A549 (cell line): ENCODE measurements around the gene CHRNA1. TPM values are rescaled to one million over a fixed set of nuclear protein-coding genes. Genes with fewer than 3 reads are reported as not detected.

Source experiments
- ATAC-seq, 2 experiments: fragments of 200-7000 bp in 1 of 2; fragments of >200 bp in 1 of 2; cut with Nextera tagmentation in 1 of 2; cut with Tn5 transposase in 1 of 2; 3 replicates each; pipeline versions ENCODE4 v1.8.0 to v1.9.1; 2018 to 2020; ENCODE audit warnings: mild to moderate bottlenecking in 1 of 2, moderate library complexity in 1 of 2
- CTCF ChIA-PET: fragments of 300-600 bp; sonication (Branson Sonifier 250); formaldehyde crosslinking; extraction: SDS; loops from one replicate; lab custom pipeline; 2021; ENCODE audit warnings: antibody characterized with exemption, inconsistent platforms; lab: Yijun Ruan, JAX
- POLR2A ChIA-PET: fragments of 350-600 bp; formaldehyde crosslinking; extraction: SDS; loops from one replicate; lab custom pipeline; 2021; ENCODE audit warnings: antibody characterized with exemption, inconsistent platforms; lab: Yijun Ruan, JAX
- DNase-seq, 2 experiments: peaks; one replicate each; pipeline versions ENCODE4 v3.0.0 to v3.0.0-alpha.2; 2011 to 2016; ENCODE audit warnings: low read depth in 1 of 2, low spot score in 1 of 2
- FAIRE-seq: peaks from 2 replicates; lab custom pipeline; 2011; peaks lifted over from hg19 to GRCh38; lab: Jason Lieb, UNC
- H3K27ac ChIP-seq, 2 experiments: fragments of >200 bp; sonication (Bioruptor Twin); formaldehyde crosslinking; 3 replicates each; pipeline ENCODE4 v1.5.1; 2016 to 2017
- H3K4me1 ChIP-seq: fragments of >200 bp; sonication (Bioruptor Twin); formaldehyde crosslinking; 3 replicates; pipeline ENCODE4 v1.6.1; 2016
- H3K4me2 ChIP-seq: fragments of >200 bp; sonication (Bioruptor Twin); formaldehyde crosslinking; 3 replicates; pipeline ENCODE4 v1.6.1; 2016
- H3K4me3 ChIP-seq: fragments of >200 bp; sonication (Bioruptor Twin); formaldehyde crosslinking; 3 replicates; pipeline ENCODE4 v1.5.1; 2016
- H3K9me3 ChIP-seq: fragments of >200 bp; sonication (Bioruptor Twin); formaldehyde crosslinking; 3 replicates; pipeline ENCODE4 v1.6.1; 2016
- BHLHE40 ChIP-seq: IDR thresholded peaks from 2 replicates; pipeline ENCODE4 v1.6.1; 2012; ENCODE audit warnings: low read depth, low read length, inconsistent platforms
- CBX8 ChIP-seq: fragments of 200-600 bp; sonication (generic); IDR thresholded peaks from 2 replicates; pipeline ENCODE4 v1.6.1; 2016
- CHD2 ChIP-seq: fragments of 150-350 bp; IDR thresholded peaks from 2 replicates; pipeline ENCODE4 v1.6.1; 2014; ENCODE audit warnings: low read length; ENCODE audit not compliant: partially characterized antibody
- EP300 ChIP-seq, 2 experiments: fragments of >200 bp; sonication (Bioruptor Twin); formaldehyde crosslinking; IDR thresholded peaks; 2 replicates in 1 of 2; 3 replicates in 1 of 2; pipeline ENCODE4 v1.6.1; 2016 to 2017
- FOSL2 ChIP-seq, 2 experiments: fragments of 450-650 bp in 1 of 2; fragments of >200 bp in 1 of 2; sonication (Bioruptor Twin) in 1 of 2; formaldehyde crosslinking; IDR thresholded peaks; 2 replicates each; pipeline versions ENCODE4 v1.5.0 to v1.6.1; 2016 to 2020; ENCODE audit warnings: mild to moderate bottlenecking in 1 of 2, moderate library complexity in 1 of 2
- FOXS1 ChIP-seq: fragments of 250-450 bp; sonication (Bioruptor Pico); IDR thresholded peaks from 2 replicates; pipeline ENCODE4 v1.5.0; 2020; ENCODE audit warnings: mild to moderate bottlenecking, moderate library complexity
- GATA3 ChIP-seq: IDR thresholded peaks from 2 replicates; pipeline ENCODE4 v1.6.1; 2012; ENCODE audit warnings: borderline replicate concordance
- HEYL ChIP-seq: fragments of 250-450 bp; sonication (Bioruptor Pico); IDR thresholded peaks from 2 replicates; pipeline ENCODE4 v1.8.0; 2021; ENCODE audit warnings: mild to moderate bottlenecking, moderate library complexity
- HOXA7 ChIP-seq: fragments of 250-450 bp; sonication (Bioruptor Pico); IDR thresholded peaks from 2 replicates; pipeline ENCODE4 v1.5.0; 2020; ENCODE audit warnings: mild to moderate bottlenecking, moderate library complexity
- KDM1A ChIP-seq: fragments of 200-600 bp; sonication (generic); IDR thresholded peaks from 2 replicates; pipeline ENCODE4 v1.6.1; 2016; ENCODE audit warnings: low read depth, mild to moderate bottlenecking
- NFE2L2 ChIP-seq: fragments of 150-350 bp; conservative IDR thresholded peaks from 2 replicates; pipeline ENCODE4 v1.6.1; 2014; ENCODE audit warnings: low read length
- NR3C1 ChIP-seq: fragments of >200 bp; sonication (Bioruptor Twin); formaldehyde crosslinking; IDR thresholded peaks from 3 replicates; pipeline ENCODE4 v1.6.1; 2017
- PHF8 ChIP-seq: fragments of 200-600 bp; sonication (generic); IDR thresholded peaks from 2 replicates; pipeline ENCODE4 v1.6.1; 2016; ENCODE audit warnings: low read depth, mild to moderate bottlenecking, antibody characterized with exemption, moderate library complexity, borderline replicate concordance
- RAD21 ChIP-seq, 2 experiments: fragments of >200 bp in 1 of 2; sonication (Bioruptor Twin) in 1 of 2; formaldehyde crosslinking in 1 of 2; IDR thresholded peaks in 1 of 2; conservative IDR thresholded peaks in 1 of 2; 2 replicates in 1 of 2; 3 replicates in 1 of 2; pipeline ENCODE4 v1.6.1; 2012 to 2018; ENCODE audit warnings: inconsistent platforms in 1 of 2
- RFX5 ChIP-seq: fragments of 450-650 bp; IDR thresholded peaks from 2 replicates; pipeline ENCODE4 v1.7.1; 2014; ENCODE audit warnings: antibody characterized with exemption, mild to moderate bottlenecking, moderate library complexity
- SREBF2 ChIP-seq: fragments of 450-650 bp; IDR thresholded peaks from 2 replicates; pipeline ENCODE4 v1.6.1; 2014; ENCODE audit warnings: mild to moderate bottlenecking, moderate library complexity
- TFCP2L1 ChIP-seq: fragments of 250-450 bp; sonication (Bioruptor Pico); IDR thresholded peaks from 2 replicates; pipeline ENCODE4 v1.5.0; 2021; ENCODE audit warnings: mild to moderate bottlenecking
- ZC3H11A ChIP-seq: fragments of 450-650 bp; IDR thresholded peaks from 2 replicates; pipeline ENCODE4 v1.6.1; 2014; ENCODE audit warnings: antibody characterized with exemption, mild to moderate bottlenecking
- WGBS: methylation state at CpG from one replicate; pipeline ENCODE4 v1.1.6; 2017; ENCODE audit errors: missing lambda C conversion rate; 5-methylcytosine and 5-hydroxymethylcytosine counted together
- polyA plus RNA-seq, 4 experiments: library from polyadenylated mRNA; depleted of rRNA in 3 of 4; stranded (reverse); fragments of >200 nt; fragmentation: RNase III in 1 of 4; extraction: RNeasy Plus Mini Kit Qiagen cat#74134 plus additional on column Dnase treatment in 1 of 4; gene quantifications; 2 replicates in 3 of 4; 3 replicates in 1 of 4; pipeline ENCODE4 v1.2.3, GENCODE V29; 2011 to 2017
- TF ChIP-seq, protein P1 (sequence below): fragments of 200-600 bp; sonication (generic); IDR thresholded peaks from 2 replicates; pipeline ENCODE4 v1.6.1; 2016; ENCODE audit warnings: antibody characterized with exemption, mild to moderate bottlenecking, moderate library complexity
- TF ChIP-seq, protein P2 (sequence below): fragments of >200 bp; sonication (Bioruptor Twin); formaldehyde crosslinking; IDR thresholded peaks from 2 replicates; pipeline ENCODE4 v1.6.1; 2016

Gene CHRNA1
- polyA plus RNA-seq, 2 of the 4 experiments (the other 2 are of a cell fraction): not detected

DNA sequence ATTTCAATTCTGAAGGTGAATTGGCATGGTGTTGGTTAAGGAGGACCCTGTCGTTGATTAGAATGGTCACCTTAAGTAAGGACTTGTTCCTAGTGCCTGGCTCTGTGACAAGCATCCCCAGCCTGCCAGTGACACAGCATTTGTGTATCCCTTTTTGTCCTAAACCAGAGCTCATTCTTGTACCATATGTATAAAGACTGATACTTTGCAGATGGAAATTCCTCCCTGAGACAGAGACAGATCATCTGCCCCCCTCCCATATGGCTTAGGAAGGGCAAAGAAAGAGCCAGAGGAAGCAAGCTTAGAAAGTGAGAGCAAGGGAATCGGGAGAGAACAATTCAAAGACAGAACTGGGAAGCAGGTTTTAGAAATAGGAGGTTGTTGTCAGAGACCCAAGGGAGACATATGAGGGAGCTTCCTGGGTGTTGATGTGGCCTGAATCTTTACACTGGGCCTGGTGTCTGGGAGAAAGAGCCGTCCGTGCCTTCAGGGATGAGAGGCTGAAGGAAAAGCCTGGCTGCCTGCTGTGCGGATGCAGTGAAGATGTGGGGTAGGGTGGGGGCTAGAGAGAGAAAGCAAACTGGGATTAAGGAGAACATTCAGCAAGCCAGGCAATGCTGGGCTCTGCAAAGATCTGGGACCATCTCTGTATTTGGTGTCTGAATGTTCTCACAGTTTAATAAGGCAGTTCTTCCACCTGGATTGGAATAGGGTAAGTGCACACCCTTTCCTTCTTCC is 13.2 kb upstream of the CHRNA1 start:
- Histone ChIP-seq H3K9me3 (no peaks in the 10 kb centered on the region), H3K27ac (no peak overlapping the region), H3K4me2 (no peak overlapping the region), H3K4me1 (no peaks in the 10 kb centered on the region), H3K4me3 (no peak overlapping the region)
- TF ChIP-seq EP300 (IDR thresholded peaks at IDR 0.05): no peak
- TF ChIP-seq, protein P1, sequence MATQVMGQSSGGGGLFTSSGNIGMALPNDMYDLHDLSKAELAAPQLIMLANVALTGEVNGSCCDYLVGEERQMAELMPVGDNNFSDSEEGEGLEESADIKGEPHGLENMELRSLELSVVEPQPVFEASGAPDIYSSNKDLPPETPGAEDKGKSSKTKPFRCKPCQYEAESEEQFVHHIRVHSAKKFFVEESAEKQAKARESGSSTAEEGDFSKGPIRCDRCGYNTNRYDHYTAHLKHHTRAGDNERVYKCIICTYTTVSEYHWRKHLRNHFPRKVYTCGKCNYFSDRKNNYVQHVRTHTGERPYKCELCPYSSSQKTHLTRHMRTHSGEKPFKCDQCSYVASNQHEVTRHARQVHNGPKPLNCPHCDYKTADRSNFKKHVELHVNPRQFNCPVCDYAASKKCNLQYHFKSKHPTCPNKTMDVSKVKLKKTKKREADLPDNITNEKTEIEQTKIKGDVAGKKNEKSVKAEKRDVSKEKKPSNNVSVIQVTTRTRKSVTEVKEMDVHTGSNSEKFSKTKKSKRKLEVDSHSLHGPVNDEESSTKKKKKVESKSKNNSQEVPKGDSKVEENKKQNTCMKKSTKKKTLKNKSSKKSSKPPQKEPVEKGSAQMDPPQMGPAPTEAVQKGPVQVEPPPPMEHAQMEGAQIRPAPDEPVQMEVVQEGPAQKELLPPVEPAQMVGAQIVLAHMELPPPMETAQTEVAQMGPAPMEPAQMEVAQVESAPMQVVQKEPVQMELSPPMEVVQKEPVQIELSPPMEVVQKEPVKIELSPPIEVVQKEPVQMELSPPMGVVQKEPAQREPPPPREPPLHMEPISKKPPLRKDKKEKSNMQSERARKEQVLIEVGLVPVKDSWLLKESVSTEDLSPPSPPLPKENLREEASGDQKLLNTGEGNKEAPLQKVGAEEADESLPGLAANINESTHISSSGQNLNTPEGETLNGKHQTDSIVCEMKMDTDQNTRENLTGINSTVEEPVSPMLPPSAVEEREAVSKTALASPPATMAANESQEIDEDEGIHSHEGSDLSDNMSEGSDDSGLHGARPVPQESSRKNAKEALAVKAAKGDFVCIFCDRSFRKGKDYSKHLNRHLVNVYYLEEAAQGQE: no peak
- TF ChIP-seq BHLHE40: no peak
- no peak for TF ChIP-seq FOSL2 (IDR thresholded peaks at IDR 0.05)
- no peak for TF ChIP-seq FOSL2 (CRISPR knock-in tag; IDR thresholded peaks at IDR 0.05)
- no peak for TF ChIP-seq NFE2L2
- TF ChIP-seq FOXS1 (CRISPR knock-in tag): no peak
- TF ChIP-seq CBX8: no peak
- no peak for TF ChIP-seq CHD2
- TF ChIP-seq HEYL (CRISPR knock-in tag): no peak
- TF ChIP-seq PHF8: no peak
- no peak for TF ChIP-seq NR3C1
- TF ChIP-seq SREBF2: no peak
- TF ChIP-seq ZC3H11A: no peak
- WGBS: 79% methylated on average over 5 of the region's 5 CpGs
- POLR2A ChIA-PET: no interaction called here
- CTCF ChIA-PET: interaction anchor here (1.0 to 10.8 kb wide), 3 partner anchors 17 to 211 kb away, joined by 3 to 274 read pairs (median 4); no protein-coding TSS in a partner anchor
- no peak for DNase-seq
- FAIRE-seq: no peak
- no peak for ATAC-seq

DNA sequence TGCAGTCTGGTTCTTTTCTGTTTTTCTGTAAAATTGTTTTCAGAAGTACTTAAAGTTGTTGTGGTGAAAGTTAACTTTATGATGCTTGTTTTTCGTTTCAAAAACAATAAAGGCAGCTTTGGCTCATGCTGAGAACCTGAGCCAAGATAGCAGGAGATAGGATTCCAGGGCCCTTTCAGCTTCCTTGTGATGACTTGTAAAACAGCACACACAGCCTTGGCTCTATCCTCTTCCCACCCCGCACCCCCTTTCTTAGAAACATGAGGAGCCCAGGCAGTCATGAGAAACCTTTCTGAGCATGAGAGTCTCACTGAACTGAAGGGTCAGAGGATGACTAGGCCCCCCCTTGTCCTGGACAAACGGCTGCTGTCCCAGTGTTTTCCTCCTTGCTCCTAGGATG is 12.4 kb upstream of the CHRNA1 start:
- Histone ChIP-seq H3K4me3 (no peak overlapping the region), H3K9me3 (no peaks in the 10 kb centered on the region)
- WGBS: 46% methylated on average over 3 of the region's 3 CpGs
- CTCF ChIA-PET: interaction anchor here (0.6 to 10.8 kb wide), 4 partner anchors 14 to 212 kb away, joined by 3 to 274 read pairs (median 4); no protein-coding TSS in a partner anchor
- ATAC-seq: no peak
- POLR2A ChIA-PET: no interaction called here
- TF ChIP-seq TFCP2L1 (CRISPR knock-in tag) (no peak), GATA3 (no peak), KDM1A (no peak), RAD21 (conservative IDR thresholded peaks at IDR 0.05 in 1 of 2, IDR thresholded peaks at IDR 0.05 in 1 of 2) (no peak), HOXA7 (no peak), ZC3H11A (no peak), FOSL2 (IDR thresholded peaks at IDR 0.05) (no peak), FOSL2 (CRISPR knock-in tag; IDR thresholded peaks at IDR 0.05) (no peak), CHD2 (no peak), RFX5 (no peak)
- TF ChIP-seq, protein P2, sequence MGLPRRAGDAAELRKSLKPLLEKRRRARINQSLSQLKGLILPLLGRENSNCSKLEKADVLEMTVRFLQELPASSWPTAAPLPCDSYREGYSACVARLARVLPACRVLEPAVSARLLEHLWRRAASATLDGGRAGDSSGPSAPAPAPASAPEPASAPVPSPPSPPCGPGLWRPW: no peak
- TF ChIP-seq, all 56 proteins: peak for 0
- Histone ChIP-seq H3K4me1 (peaks cover 7% of the 10 kb centered on the region), H3K4me2 (no peak overlapping the region), H3K27ac (no peak overlapping the region)
- DNase-seq (no peak), FAIRE-seq (no peak)
